Measurements from ENCODE around the gene SPOP.

DNA sequence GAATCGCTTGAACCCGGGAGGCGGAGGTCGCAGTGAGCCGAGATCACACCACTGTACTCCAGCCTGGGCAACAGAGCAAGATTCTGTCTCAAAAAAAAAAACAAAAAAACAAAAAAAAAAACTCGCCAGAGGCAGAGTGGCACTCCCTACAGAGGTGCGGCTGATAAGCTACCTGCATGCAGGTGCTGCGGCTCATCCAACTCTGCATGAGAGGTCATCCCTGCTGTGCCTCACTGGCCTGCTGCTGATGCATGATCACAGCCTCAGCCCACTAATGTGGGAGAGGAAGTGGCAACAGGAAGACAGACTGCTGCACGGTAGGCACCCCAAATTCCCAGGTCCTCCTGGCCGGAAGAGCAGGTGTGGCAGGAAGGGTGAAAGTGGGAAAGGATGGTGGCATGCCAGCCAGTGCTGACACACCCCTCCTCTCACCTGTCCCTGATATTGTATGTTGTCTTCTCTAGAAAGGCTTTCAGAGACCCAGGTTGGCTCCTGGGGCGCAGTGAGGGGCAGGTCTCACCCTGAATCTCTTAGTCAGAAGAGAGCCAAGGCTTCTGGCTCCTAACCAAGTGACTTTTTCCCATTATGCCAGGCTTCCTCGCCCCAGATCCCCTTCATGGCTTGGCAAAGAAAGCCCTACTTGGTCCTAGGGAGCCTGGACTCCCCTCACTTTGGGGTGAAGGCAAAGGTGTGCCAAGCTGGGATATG lies 90.4 kb downstream of the SPOP start:
- no peak for TF ChIP-seq CTCF (conservative IDR thresholded peaks at IDR 0.05 in 1 of 2, IDR thresholded peaks at IDR 0.05 in 1 of 2; ENCODE audit: extremely low read depth in 1 of 2, insufficient read depth in 1 of 2, low read depth in 1 of 2, low read length in 2 of 2)
- TF ChIP-seq EZH2 (IDR thresholded peaks at IDR 0.05; ENCODE audit: borderline replicate concordance, low read length): no peak

Measured in mammary epithelial cell (primary cell).